Brain microvascular endothelial cell (primary cell): ENCODE results near the gene CCN5.

Experiments
- DNase-seq: peaks from one replicate; pipeline ENCODE4 v3.0.0-alpha.2; 2020
- H3K27ac ChIP-seq: fragments of 250-450 bp; sonication (Bioruptor Pico); 2 replicates; pipeline ENCODE4 v1.5.1; 2020; ENCODE audit warnings: mild to moderate bottlenecking, moderate library complexity
- H3K27me3 ChIP-seq: fragments of 250-450 bp; sonication (Bioruptor Pico); replicated peaks from 2 replicates; pipeline ENCODE4 v1.5.1; 2020; ENCODE audit warnings: mild to moderate bottlenecking
- H3K36me3 ChIP-seq: fragments of 250-450 bp; sonication (Bioruptor Pico); replicated peaks from 2 replicates; pipeline ENCODE4 v1.5.1; 2020; ENCODE audit warnings: mild to moderate bottlenecking
- H3K4me3 ChIP-seq: 2 replicates; pipeline ENCODE4 v1.5.1; 2011; ENCODE audit warnings: low read depth, mild to moderate bottlenecking, control low read depth, low read length, moderate library complexity
- CTCF ChIP-seq: IDR thresholded peaks from 2 replicates; pipeline ENCODE4 v1.5.1; 2011; ENCODE audit warnings: low read depth, mild to moderate bottlenecking, moderate library complexity, low read length, control low read depth, inconsistent platforms; ENCODE audit errors: missing control alignments
- in situ Hi-C: cut with HindIII; loops from 2 replicates; pipeline ENCODE4 v1.10.0; 2017; ENCODE audit warnings: low sequenced_read_pairs, low pct_ligation_motif_present

The CCN5 gene

GRCh38 chr20:44721785-44722054 lies 6.6 kb downstream of the CCN5 start:
- in situ Hi-C loops = no loop called here
- H3K4me3 ChIP-seq = no peak overlapping the region
- H3K36me3 ChIP-seq = no peaks in the 10 kb centered on the region
- no peak overlapping the region for H3K27ac ChIP-seq
- peaks cover 2% of the 10 kb centered on the region for H3K27me3 ChIP-seq
- no peak for TF ChIP-seq CTCF
- DNase-seq = no peak

- in situ Hi-C loops = no loop called here
- TF ChIP-seq CTCF = no peak
- H3K4me3 ChIP-seq = no peak overlapping the region
- H3K27me3 ChIP-seq = peaks cover 2% of the 10 kb centered on the region
- H3K36me3 ChIP-seq = no peaks in the 10 kb centered on the region
- no peak overlapping the region for H3K27ac ChIP-seq
- DNase-seq = no peak
These were observed 7.8 kb downstream of the CCN5 start for GRCh38 chr20:44722990-44723389.

GRCh38 chr20:44723391-44723790 lies 8.2 kb downstream of the CCN5 start:
- Histone ChIP-seq H3K36me3 (no peaks in the 10 kb centered on the region), H3K27ac (no peak overlapping the region), H3K4me3 (no peak overlapping the region), H3K27me3 (peaks cover 1% of the 10 kb centered on the region)
- in situ Hi-C loops = no loop called here
- no peak for TF ChIP-seq CTCF
- DNase-seq = no peak

DNA sequence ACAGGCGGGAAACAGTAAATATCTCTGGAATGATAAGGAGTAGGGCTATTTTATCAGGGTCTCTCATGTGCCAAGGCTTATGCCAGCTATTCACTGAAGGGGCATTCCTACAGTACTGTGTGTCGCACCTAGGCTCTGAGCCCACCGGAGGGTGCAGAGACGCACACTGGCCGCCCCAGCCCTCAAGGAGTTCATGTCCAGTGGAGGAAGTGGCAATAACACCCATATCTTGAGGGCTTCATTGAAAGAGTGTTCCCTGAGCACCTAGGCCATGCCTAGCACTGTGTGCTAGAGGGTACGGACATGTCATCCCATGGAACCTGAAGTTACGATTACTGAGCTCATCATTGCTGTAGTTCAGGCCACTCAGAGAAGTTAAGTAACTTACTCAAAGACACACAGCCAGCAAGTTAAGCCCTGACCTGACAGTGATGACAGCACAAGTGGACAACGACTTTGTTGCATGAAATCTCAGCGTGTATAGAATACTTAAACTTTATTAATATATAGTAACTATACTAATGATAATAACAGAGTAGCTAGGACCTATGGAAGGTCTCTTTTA lies 8.7 kb downstream of the CCN5 start:
- no peak for TF ChIP-seq CTCF
- H3K4me3 ChIP-seq = no peak overlapping the region

GRCh38 chr20:44724423-44725091 lies 9.4 kb downstream of the CCN5 start:
- no peak for TF ChIP-seq CTCF
- Histone ChIP-seq H3K4me3 (no peak overlapping the region), H3K27ac (no peak overlapping the region), H3K27me3 (no peaks in the 10 kb centered on the region), H3K36me3 (no peaks in the 10 kb centered on the region)
- DNase-seq = no peak
- in situ Hi-C loops = no loop called here

More for the DNA sequence above, 8.7 kb downstream of the CCN5 start:
- H3K27ac ChIP-seq = no peak overlapping the region
- in situ Hi-C loops = no loop called here
- no peak for DNase-seq
- H3K36me3 ChIP-seq = no peaks in the 10 kb centered on the region
- no peaks in the 10 kb centered on the region for H3K27me3 ChIP-seq

DNA sequence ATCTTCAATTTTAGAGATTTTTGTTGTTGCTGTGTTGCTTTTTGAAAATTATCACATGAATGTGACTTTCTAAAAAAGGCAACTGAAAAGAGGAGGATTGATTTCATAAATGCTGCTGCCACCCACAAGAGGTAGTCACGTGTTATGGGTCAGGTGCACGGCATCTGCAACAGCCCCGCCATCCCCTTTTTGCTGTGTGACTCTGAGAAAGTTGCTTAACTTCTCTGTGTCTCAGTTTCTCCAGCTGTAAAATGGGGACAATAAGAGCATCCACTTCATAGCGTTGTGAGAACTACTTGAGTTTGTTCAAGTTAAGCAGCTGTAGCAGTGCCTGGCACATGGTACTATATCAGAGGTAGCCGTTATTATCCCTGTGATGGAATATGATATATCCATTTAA lies 10.7 kb downstream of the CCN5 start:
- no peak for DNase-seq
- Histone ChIP-seq H3K27me3 (no peaks in the 10 kb centered on the region), H3K27ac (no peak overlapping the region), H3K36me3 (no peaks in the 10 kb centered on the region), H3K4me3 (no peak overlapping the region)
- no peak for TF ChIP-seq CTCF
- in situ Hi-C loops = no loop called here
